Brain pericyte (primary cell): ENCODE measurements around the gene ZNF75A.

Experiments
- DNase-seq: peaks from one replicate; pipeline ENCODE4 v3.0.0-alpha.2; 2012; ENCODE audit warnings: low read depth, low spot score

The ZNF75A gene

GRCh38 chr16:3364774-3365427 is 59.6 kb downstream of the ZNF75A start:
- peak; percentile 78 for DNase-seq
